Activated naive CD4-positive, alpha-beta T cell treated with anti-CD3 and anti-CD28 coated beads for 36 hours (primary cell): ENCODE results near the gene SSR1. TPM values are rescaled to one million over a fixed set of nuclear protein-coding genes. Genes with fewer than 3 reads are reported as not detected.
"Not testable (repeated sequence)": the region's sequence is repeated elsewhere in the genome, so short reads cannot be mapped to it uniquely, and the experiment has no call there.

Source experiments
- CTCF ChIA-PET: fragments of 350-600 bp; sonication (Branson Sonifier 250); formaldehyde crosslinking; loops from one replicate; lab custom pipeline; 2021; ENCODE audit warnings: antibody characterized with exemption; lab: Charles Lee
- DNase-seq: peaks from one replicate; pipeline ENCODE4 v3.0.0-alpha.2; 2020
- H3K27ac Mint-ChIP-seq: one replicate; pipeline ENCODE4 v1.8.0; 2021; ENCODE audit warnings: mild to moderate bottlenecking, mixed read lengths
- H3K27me3 Mint-ChIP-seq: one replicate; pipeline ENCODE4 v1.8.0; 2021; ENCODE audit warnings: low read depth, mixed read lengths
- H3K36me3 Mint-ChIP-seq: one replicate; pipeline ENCODE4 v1.8.0; 2021; ENCODE audit warnings: low read depth, mixed read lengths
- H3K4me1 Mint-ChIP-seq: one replicate; pipeline ENCODE4 v1.8.0; 2021; ENCODE audit warnings: low read depth, mixed read lengths
- H3K4me3 Mint-ChIP-seq: one replicate; pipeline ENCODE4 v1.8.0; 2021; ENCODE audit warnings: mild to moderate bottlenecking, moderate library complexity, mixed read lengths
- H3K9me3 Mint-ChIP-seq: one replicate; pipeline ENCODE4 v1.8.0; 2021; ENCODE audit warnings: mixed read lengths
- intact Hi-C: fragments of 100-400 bp; cut with micrococcal nuclease; formaldehyde crosslinking; loops from one replicate; pipeline ENCODE4 v1.15.1; 2023
- total RNA-seq, 2 experiments: library from RNA; stranded (reverse); gene quantifications; one replicate each; pipeline ENCODE4 v1.2.3, GENCODE V29; 2021

The SSR1 gene
- total RNA-seq, 2 experiments from 2014 or later, result 116 to 121 TPM

GRCh38 chr6:7296602-7297001 is 16.4 kb downstream of the SSR1 start:
- H3K36me3 Mint-ChIP-seq, result peaks cover 35% of the 10 kb centered on the region
- no peaks in the 10 kb centered on the region for H3K9me3 Mint-ChIP-seq
- no peaks in the 10 kb centered on the region for H3K27me3 Mint-ChIP-seq
- intact Hi-C loops, result no loop called here
- DNase-seq, result no peak
- H3K27ac Mint-ChIP-seq, result peak overlapping the region; percentile 41
- H3K4me1 Mint-ChIP-seq, result peaks cover 11% of the 10 kb centered on the region
- CTCF ChIA-PET, result interaction anchor here (0.6 kb wide), 1 partner anchor 20 kb away, joined by 3 read pairs; no protein-coding TSS in a partner anchor
- H3K4me3 Mint-ChIP-seq, result no peak overlapping the region

GRCh38 chr6:7295916-7296315 is 17.1 kb downstream of the SSR1 start:
- Mint-ChIP-seq H3K27ac (no peak overlapping the region), H3K27me3 (no peaks in the 10 kb centered on the region), H3K36me3 (peaks cover 29% of the 10 kb centered on the region), H3K4me1 (peaks cover 10% of the 10 kb centered on the region), H3K4me3 (no peak overlapping the region), H3K9me3 (no peaks in the 10 kb centered on the region)
- CTCF ChIA-PET, result interaction anchor here (0.6 kb wide), 1 partner anchor 22 kb away, joined by 3 read pairs; no protein-coding TSS in a partner anchor
- no peak for DNase-seq
- intact Hi-C loops, result no loop called here

- no peaks in the 10 kb centered on the region for H3K27me3 Mint-ChIP-seq
- peaks cover 9% of the 10 kb centered on the region for H3K4me1 Mint-ChIP-seq
- H3K4me3 Mint-ChIP-seq, result no peak overlapping the region
- intact Hi-C loops, result no loop called here
- CTCF ChIA-PET, result interaction anchor here (0.7 to 1.2 kb wide), 3 partner anchors 13 to 540 kb away, joined by 3 read pairs; no protein-coding TSS in a partner anchor
- H3K9me3 Mint-ChIP-seq, result no peaks in the 10 kb centered on the region
- H3K27ac Mint-ChIP-seq, result no peak overlapping the region
- H3K36me3 Mint-ChIP-seq, result peaks cover 23% of the 10 kb centered on the region
- no peak for DNase-seq
Measured at GRCh38 chr6:7292596-7293255, 20.3 kb downstream of the SSR1 start.

- H3K4me1 Mint-ChIP-seq, result peaks cover 2% of the 10 kb centered on the region
- no peaks in the 10 kb centered on the region for H3K9me3 Mint-ChIP-seq
- no peak for DNase-seq
- intact Hi-C loops, result no loop called here
- no peak overlapping the region for H3K27ac Mint-ChIP-seq
- peaks cover 30% of the 10 kb centered on the region for H3K36me3 Mint-ChIP-seq
- no peaks in the 10 kb centered on the region for H3K27me3 Mint-ChIP-seq
- no peak overlapping the region for H3K4me3 Mint-ChIP-seq
- CTCF ChIA-PET, result interaction anchor here (0.6 kb wide), 1 partner anchor 54 kb away, joined by 3 read pairs; no protein-coding TSS in a partner anchor
Measured at GRCh38 chr6:7290079-7290478, 22.9 kb downstream of the SSR1 start.

GRCh38 chr6:7285416-7285815 is 27.6 kb downstream of the SSR1 start:
- no peaks in the 10 kb centered on the region for H3K9me3 Mint-ChIP-seq
- H3K27ac Mint-ChIP-seq, result no peak overlapping the region
- no peak overlapping the region for H3K4me3 Mint-ChIP-seq
- no peaks in the 10 kb centered on the region for H3K27me3 Mint-ChIP-seq
- intact Hi-C loops, result no loop called here
- peaks cover 19% of the 10 kb centered on the region for H3K4me1 Mint-ChIP-seq
- CTCF ChIA-PET, result interaction anchor here (0.7 to 3.0 kb wide), 4 partner anchors 10 to 681 kb away, joined by 3 to 26 read pairs (median 4); no protein-coding TSS in a partner anchor
- no peak for DNase-seq
- peaks cover 26% of the 10 kb centered on the region for H3K36me3 Mint-ChIP-seq

- H3K27ac Mint-ChIP-seq, result no peak overlapping the region
- intact Hi-C loops, result loop anchor here (2.0 to 5.0 kb wide), 2 partner anchors 29 to 319 kb away; partner anchors contain the start of gene SSR1
- no peaks in the 10 kb centered on the region for H3K9me3 Mint-ChIP-seq
- peaks cover 19% of the 10 kb centered on the region for H3K4me1 Mint-ChIP-seq
- no peak overlapping the region for H3K4me3 Mint-ChIP-seq
- DNase-seq, result no peak
- CTCF ChIA-PET, result interaction anchor here (3.0 kb wide), 1 partner anchor 8 kb away, joined by 26 read pairs; no protein-coding TSS in a partner anchor
- peaks cover 22% of the 10 kb centered on the region for H3K36me3 Mint-ChIP-seq
- H3K27me3 Mint-ChIP-seq, result no peaks in the 10 kb centered on the region
Measured at GRCh38 chr6:7283676-7284075, 29.3 kb downstream of the SSR1 start.

GRCh38 chr6:7282097-7282906 is 30.7 kb downstream of the SSR1 start:
- intact Hi-C loops, result loop anchor here (2.0 to 5.0 kb wide), 2 partner anchors 30 to 320 kb away; partner anchors contain the start of gene SSR1
- peak; percentile 36 for DNase-seq
- Mint-ChIP-seq H3K4me3 (no peak overlapping the region), H3K36me3 (peaks cover 15% of the 10 kb centered on the region), H3K27me3 (no peaks in the 10 kb centered on the region), H3K9me3 (no peaks in the 10 kb centered on the region), H3K4me1 (peaks cover 19% of the 10 kb centered on the region), H3K27ac (peak overlapping the region; percentile 55)
- CTCF ChIA-PET, result interaction anchor here (0.6 to 0.7 kb wide), 4 partner anchors 113 to 494 kb away, joined by 3 to 5 read pairs (median 3); no protein-coding TSS in a partner anchor

GRCh38 chr6:7276199-7276524 is 36.8 kb downstream of the SSR1 start:
- intact Hi-C loops, result loop anchor here (1.0 to 10.0 kb wide), 4 partner anchors 113 to 730 kb away; partner anchors contain the start of genes BMP6, CAGE1 and RIOK1
- Mint-ChIP-seq H3K4me3 (no peak overlapping the region), H3K9me3 (no peaks in the 10 kb centered on the region), H3K27ac (no peak overlapping the region), H3K4me1 (peaks cover 4% of the 10 kb centered on the region), H3K27me3 (no peaks in the 10 kb centered on the region), H3K36me3 (no peaks in the 10 kb centered on the region)
- CTCF ChIA-PET, result interaction anchor here (0.6 to 5.0 kb wide), 22 partner anchors 9 to 582 kb away, joined by 3 to 26 read pairs (median 4); partner anchors contain the start of genes CAGE1 and RIOK1
- no peak for DNase-seq

GRCh38 chr6:7274525-7274924 is 38.5 kb downstream of the SSR1 start:
- intact Hi-C loops, result loop anchor here (10.0 kb wide), 1 partner anchor 450 kb away; the partner anchor contains the start of gene BMP6
- not testable (repeated sequence) for H3K4me1 Mint-ChIP-seq, H3K27ac Mint-ChIP-seq, H3K36me3 Mint-ChIP-seq, DNase-seq, H3K4me3 Mint-ChIP-seq, H3K27me3 Mint-ChIP-seq, H3K9me3 Mint-ChIP-seq
- CTCF ChIA-PET, result interaction anchor here (0.6 to 5.0 kb wide), 23 partner anchors 9 to 596 kb away, joined by 3 to 26 read pairs (median 4); partner anchors contain the start of genes CAGE1 and RIOK1

GRCh38 chr6:7273709-7274108 is 39.3 kb downstream of the SSR1 start:
- Mint-ChIP-seq H3K4me1 (peaks cover 3% of the 10 kb centered on the region), H3K27ac (no peak overlapping the region), H3K36me3 (no peaks in the 10 kb centered on the region), H3K9me3 (no peaks in the 10 kb centered on the region), H3K4me3 (no peak overlapping the region), H3K27me3 (no peaks in the 10 kb centered on the region)
- DNase-seq, result no peak
- CTCF ChIA-PET, result interaction anchor here (0.6 to 5.0 kb wide), 6 partner anchors 8 to 344 kb away, joined by 3 to 26 read pairs (median 6); no protein-coding TSS in a partner anchor
- intact Hi-C loops, result loop anchor here (10.0 kb wide), 1 partner anchor 451 kb away; the partner anchor contains the start of gene BMP6

GRCh38 chr6:7271205-7271534 is 41.8 kb downstream of the SSR1 start:
- Mint-ChIP-seq H3K27ac (no peak overlapping the region), H3K27me3 (no peaks in the 10 kb centered on the region), H3K9me3 (peaks cover under 1% of the 10 kb centered on the region), H3K36me3 (no peaks in the 10 kb centered on the region), H3K4me3 (no peak overlapping the region), H3K4me1 (peaks cover 3% of the 10 kb centered on the region)
- CTCF ChIA-PET, result no interaction called here
- intact Hi-C loops, result loop anchor here (10.0 kb wide), 1 partner anchor 454 kb away; the partner anchor contains the start of gene BMP6
- no peak for DNase-seq
